Astrocyte (in vitro differentiated cells and primary cell): ENCODE results near the gene PDLIM1. TPM values are rescaled to one million over a fixed set of nuclear protein-coding genes. Genes with fewer than 3 reads are reported as not detected.

ENCODE experiments used
- DNase-seq: peaks from one replicate; pipeline ENCODE4 v3.0.0-alpha.2; 2010; ENCODE audit warnings: low read depth
- FAIRE-seq: peaks from 2 replicates; lab custom pipeline; 2011; peaks lifted over from hg19 to GRCh38; lab: Jason Lieb, UNC
- H2AFZ ChIP-seq: 2 replicates; pipeline ENCODE4 v1.6.0; 2012; ENCODE audit warnings: low read depth, low read length, inconsistent platforms
- H3K27ac ChIP-seq: 2 replicates; pipeline ENCODE4 v1.5.1; 2011; ENCODE audit warnings: low read depth, low read length, inconsistent platforms
- H3K27me3 ChIP-seq: 2 replicates; pipeline ENCODE4 v1.6.0; 2011; ENCODE audit warnings: low read length, inconsistent platforms; ENCODE audit not compliant: insufficient read depth
- H3K36me3 ChIP-seq: 2 replicates; pipeline ENCODE4 v1.5.1; 2011; ENCODE audit warnings: low read length, inconsistent platforms; ENCODE audit not compliant: insufficient read depth
- H3K4me1 ChIP-seq: 2 replicates; pipeline ENCODE4 v1.5.1; 2011; ENCODE audit warnings: low read length, inconsistent platforms; ENCODE audit not compliant: insufficient read depth
- H3K4me2 ChIP-seq: 2 replicates; pipeline ENCODE4 v1.6.0; 2012; ENCODE audit warnings: low read length, inconsistent platforms
- H3K4me3 ChIP-seq: 2 replicates; pipeline ENCODE4 v1.5.1; 2011; ENCODE audit warnings: low read depth, mild to moderate bottlenecking, low read length, inconsistent platforms; ENCODE audit not compliant: insufficient read depth
- H3K79me2 ChIP-seq: 2 replicates; pipeline ENCODE4 v1.6.0; 2012; ENCODE audit warnings: mild to moderate bottlenecking, low read length, inconsistent platforms; ENCODE audit not compliant: insufficient read depth
- H3K9ac ChIP-seq: 2 replicates; pipeline ENCODE4 v1.6.0; 2012; ENCODE audit warnings: mild to moderate bottlenecking, low read length, inconsistent platforms
- H3K9me3 ChIP-seq: 2 replicates; pipeline ENCODE4 v1.5.1; 2012; ENCODE audit warnings: low read depth, mild to moderate bottlenecking, low read length, inconsistent platforms; ENCODE audit not compliant: insufficient read depth
- H4K20me1 ChIP-seq: 2 replicates; pipeline ENCODE4 v1.6.0; 2012; ENCODE audit warnings: low read length, inconsistent platforms; ENCODE audit not compliant: insufficient read depth
- H3K27ac Mint-ChIP-seq: one replicate; pipeline ENCODE4 v1.8.0; 2021; ENCODE audit warnings: mild to moderate bottlenecking, mixed read lengths; ENCODE audit not compliant: unreplicated experiment
- H3K27me3 Mint-ChIP-seq: one replicate; pipeline ENCODE4 v1.8.0; 2021; ENCODE audit warnings: low read depth, mixed read lengths; ENCODE audit not compliant: unreplicated experiment
- H3K36me3 Mint-ChIP-seq: one replicate; pipeline ENCODE4 v1.8.0; 2021; ENCODE audit warnings: low read depth, mixed read lengths; ENCODE audit not compliant: unreplicated experiment
- H3K4me1 Mint-ChIP-seq: one replicate; pipeline ENCODE4 v1.8.0; 2021; ENCODE audit warnings: low read depth, mixed read lengths; ENCODE audit not compliant: unreplicated experiment
- H3K4me3 Mint-ChIP-seq: one replicate; pipeline ENCODE4 v1.8.0; 2021; ENCODE audit warnings: mild to moderate bottlenecking, moderate library complexity, mixed read lengths; ENCODE audit not compliant: unreplicated experiment
- H3K9me3 Mint-ChIP-seq: one replicate; pipeline ENCODE4 v1.8.0; 2021; ENCODE audit warnings: mild to moderate bottlenecking, mixed read lengths; ENCODE audit not compliant: unreplicated experiment
- CTCF ChIP-seq: IDR thresholded peaks from 2 replicates; pipeline ENCODE4 v1.5.1; 2011; ENCODE audit warnings: low read depth, mild to moderate bottlenecking, inconsistent platforms, low read length, moderate library complexity; ENCODE audit not compliant: insufficient read depth
- EZH2 ChIP-seq: IDR thresholded peaks from 2 replicates; pipeline ENCODE4 v1.6.1; 2012; ENCODE audit warnings: mild to moderate bottlenecking, low read length, inconsistent platforms; ENCODE audit not compliant: insufficient read depth
- total RNA-seq: library from RNA; stranded (reverse); gene quantifications from 2 replicates; pipeline ENCODE4 v1.2.1, GENCODE V29; 2021

Gene PDLIM1
- total RNA-seq, 1 donor from 2014 or later: 320 TPM

- Histone ChIP-seq H3K79me2 (peaks cover 82% of the 10 kb centered on the region), H3K9ac (peak overlapping the region; percentile 26), H3K36me3 (no peaks in the 10 kb centered on the region), H3K27ac (peak overlapping the region; percentile 73), H3K4me1 (peaks cover 51% of the 10 kb centered on the region), H3K27me3 (no peaks in the 10 kb centered on the region), H3K4me3 (no peak overlapping the region), H3K9me3 (no peaks in the 10 kb centered on the region), H2AFZ (no peak overlapping the region), H3K4me2 (peak overlapping the region; percentile 37), H4K20me1 (peaks cover 34% of the 10 kb centered on the region)
- peaks cover 5% of the 10 kb centered on the region for H3K36me3 Mint-ChIP-seq
- peak overlapping the region; percentile 16 for H3K27ac Mint-ChIP-seq
- DNase-seq (peak; percentile 49), FAIRE-seq (no peak)
- H3K27me3 Mint-ChIP-seq: no peaks in the 10 kb centered on the region
- no peak overlapping the region for H3K4me3 Mint-ChIP-seq
- TF ChIP-seq EZH2 (no peak), CTCF (no peak)
- no peaks in the 10 kb centered on the region for H3K9me3 Mint-ChIP-seq
- H3K4me1 Mint-ChIP-seq: peaks cover 75% of the 10 kb centered on the region
Observed at GRCh38 chr10:95276367-95277200, 14.2 kb downstream of the PDLIM1 start.

- no peak overlapping the region for H2AFZ ChIP-seq
- H3K4me2 ChIP-seq: peak overlapping the region; percentile 37
- no peaks in the 10 kb centered on the region for H3K27me3 ChIP-seq
- H3K9ac ChIP-seq: peak overlapping the region; percentile 38
- no peak for TF ChIP-seq EZH2
- H4K20me1 ChIP-seq: peaks cover 27% of the 10 kb centered on the region
- no peak for FAIRE-seq
- peak; percentile 77 for DNase-seq
- H3K36me3 ChIP-seq: no peaks in the 10 kb centered on the region
- H3K9me3 ChIP-seq: no peaks in the 10 kb centered on the region
- Mint-ChIP-seq H3K9me3 (no peaks in the 10 kb centered on the region), H3K27me3 (no peaks in the 10 kb centered on the region), H3K4me1 (peaks cover 68% of the 10 kb centered on the region), H3K4me3 (no peak overlapping the region), H3K36me3 (peaks cover 5% of the 10 kb centered on the region), H3K27ac (peak overlapping the region; percentile 16)
- peaks cover 77% of the 10 kb centered on the region for H3K79me2 ChIP-seq
- H3K27ac ChIP-seq: peak overlapping the region; percentile 73
- H3K4me1 ChIP-seq: peaks cover 51% of the 10 kb centered on the region
- H3K4me3 ChIP-seq: no peak overlapping the region
Observed at GRCh38 chr10:95275726-95276366, 15.0 kb downstream of the PDLIM1 start.

GRCh38 chr10:95273393-95274312 lies 17.1 kb downstream of the PDLIM1 start:
- H2AFZ ChIP-seq: no peak overlapping the region
- H3K9me3 Mint-ChIP-seq: no peaks in the 10 kb centered on the region
- no peaks in the 10 kb centered on the region for H3K27me3 Mint-ChIP-seq
- H3K9me3 ChIP-seq: no peaks in the 10 kb centered on the region
- H3K36me3 ChIP-seq: no peaks in the 10 kb centered on the region
- H3K27me3 ChIP-seq: no peaks in the 10 kb centered on the region
- H3K36me3 Mint-ChIP-seq: peaks cover 10% of the 10 kb centered on the region
- peak overlapping the region; percentile 76 for H3K4me2 ChIP-seq
- peak; percentile 29 for FAIRE-seq
- peak; percentile 81 for DNase-seq
- H3K9ac ChIP-seq: peak overlapping the region; percentile 65
- H3K4me1 Mint-ChIP-seq: peaks cover 54% of the 10 kb centered on the region
- peak overlapping the region; percentile 16 for H3K4me3 Mint-ChIP-seq
- peak overlapping the region; percentile 12 for H3K4me3 ChIP-seq
- H3K27ac ChIP-seq: peak overlapping the region; percentile 81
- TF ChIP-seq CTCF (no peak), EZH2 (no peak)
- H3K27ac Mint-ChIP-seq: peak overlapping the region; percentile 95
- peaks cover 61% of the 10 kb centered on the region for H3K79me2 ChIP-seq
- H3K4me1 ChIP-seq: peaks cover 44% of the 10 kb centered on the region
- peaks cover 18% of the 10 kb centered on the region for H4K20me1 ChIP-seq
